Measurements from ENCODE around the gene STRAP.
"Not testable (repeated sequence)": the region's sequence is repeated elsewhere in the genome, so short reads cannot be mapped to it uniquely, and the experiment has no call there.

DNA sequence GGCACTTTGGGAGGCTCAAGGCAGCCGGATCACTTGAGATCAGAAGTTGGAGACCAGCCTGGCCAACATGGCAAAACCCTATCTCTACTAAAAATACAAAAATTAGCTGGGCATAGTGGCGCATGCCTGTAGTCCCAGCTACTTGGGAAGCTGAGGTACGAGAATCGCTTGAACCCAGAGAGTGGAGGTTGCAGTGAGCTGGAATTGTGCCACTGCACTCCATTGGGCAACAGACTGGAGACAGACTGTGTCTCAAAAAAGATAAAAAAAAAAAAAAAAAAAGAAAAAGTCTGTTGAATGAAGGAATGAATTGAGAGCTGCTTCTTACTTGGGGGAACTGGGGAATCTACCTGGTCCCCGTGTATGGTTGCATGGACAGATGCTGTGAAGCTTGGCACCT lies 31.9 kb downstream of the STRAP start:
- TF ChIP-seq, protein P1, sequence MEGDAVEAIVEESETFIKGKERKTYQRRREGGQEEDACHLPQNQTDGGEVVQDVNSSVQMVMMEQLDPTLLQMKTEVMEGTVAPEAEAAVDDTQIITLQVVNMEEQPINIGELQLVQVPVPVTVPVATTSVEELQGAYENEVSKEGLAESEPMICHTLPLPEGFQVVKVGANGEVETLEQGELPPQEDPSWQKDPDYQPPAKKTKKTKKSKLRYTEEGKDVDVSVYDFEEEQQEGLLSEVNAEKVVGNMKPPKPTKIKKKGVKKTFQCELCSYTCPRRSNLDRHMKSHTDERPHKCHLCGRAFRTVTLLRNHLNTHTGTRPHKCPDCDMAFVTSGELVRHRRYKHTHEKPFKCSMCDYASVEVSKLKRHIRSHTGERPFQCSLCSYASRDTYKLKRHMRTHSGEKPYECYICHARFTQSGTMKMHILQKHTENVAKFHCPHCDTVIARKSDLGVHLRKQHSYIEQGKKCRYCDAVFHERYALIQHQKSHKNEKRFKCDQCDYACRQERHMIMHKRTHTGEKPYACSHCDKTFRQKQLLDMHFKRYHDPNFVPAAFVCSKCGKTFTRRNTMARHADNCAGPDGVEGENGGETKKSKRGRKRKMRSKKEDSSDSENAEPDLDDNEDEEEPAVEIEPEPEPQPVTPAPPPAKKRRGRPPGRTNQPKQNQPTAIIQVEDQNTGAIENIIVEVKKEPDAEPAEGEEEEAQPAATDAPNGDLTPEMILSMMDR (IDR thresholded peaks at IDR 0.05; ENCODE audit: low read length) = not testable (repeated sequence)
- TF ChIP-seq EZH2 (optimal IDR thresholded peaks at IDR 0.05; ENCODE audit: low read depth, low read length) = not testable (repeated sequence)
